ENCODE measurements around the gene ZNF181. TPM values are rescaled to one million over a fixed set of nuclear protein-coding genes. Genes with fewer than 3 reads are reported as not detected.

ZNF181 gene
- total and polyA plus RNA-seq, 2 experiments from 2014 or later, result 7.4 to 18.9 TPM

DNA sequence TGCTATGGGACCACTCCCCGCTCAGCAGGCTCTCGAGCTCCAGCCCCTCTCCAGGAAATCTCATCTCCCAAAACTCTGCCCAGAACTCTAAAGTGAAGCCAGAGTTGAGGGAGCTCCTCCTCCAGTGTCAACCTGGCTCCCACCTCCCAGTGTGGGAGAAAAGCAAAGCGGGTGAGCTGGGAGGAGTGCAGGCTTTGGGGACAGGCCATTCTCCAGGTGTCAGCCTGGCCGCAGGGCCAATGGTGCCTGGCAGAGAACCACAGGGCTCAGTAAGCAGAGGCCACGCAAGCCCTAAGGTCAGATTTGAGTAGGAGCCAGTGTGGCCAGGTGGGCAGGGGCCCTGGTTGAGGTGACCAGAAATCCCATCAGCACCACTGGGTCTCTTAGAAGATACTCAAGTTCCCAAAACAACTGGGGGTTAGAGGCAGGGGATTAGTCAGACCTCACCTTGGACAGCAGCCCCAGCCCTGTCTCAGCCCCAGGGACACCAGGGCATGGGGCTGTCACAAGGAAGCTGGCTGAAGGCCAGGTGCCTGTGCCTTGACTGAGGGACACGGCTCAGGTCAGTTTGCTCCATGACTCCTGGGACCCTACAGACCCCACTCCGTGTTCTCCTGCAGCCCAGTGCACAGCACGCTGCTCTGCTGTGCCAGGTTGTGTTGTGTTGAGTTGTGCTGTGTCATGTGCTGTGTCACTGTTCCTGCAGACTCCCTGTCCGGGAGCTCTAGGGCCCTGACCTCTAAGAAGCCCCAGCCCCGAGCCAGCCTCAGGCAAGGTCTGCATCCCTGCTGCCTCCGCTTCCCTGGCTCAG, 2.8 kb upstream of the ZNF181 start:
- H3K4me3 ChIP-seq, result no peak overlapping the region
- H2AFZ ChIP-seq, result no peak overlapping the region
- Mint-ChIP-seq H3K27me3 (ENCODE audit: insufficient read depth, low read depth, poor library complexity) (peaks cover 4% of the 10 kb centered on the region), H3K4me1 (peaks cover 11% of the 10 kb centered on the region), H3K9me3 (peaks cover 7% of the 10 kb centered on the region; the same call in 2 of the 3 replicates), H3K27ac (peak overlapping the region; percentile 52; the same call in 1 of the 2 replicates), H3K4me3 (peak overlapping the region; percentile 29; the same call in 1 of the 3 replicates), H3K36me3 (ENCODE audit: low read depth) (no peaks in the 10 kb centered on the region; the same call in 1 of the 3 replicates)
- no peaks in the 10 kb centered on the region for H3K9me2 ChIP-seq (ENCODE audit: insufficient read depth)
- H3K27ac ChIP-seq (ENCODE audit: low read depth), result no peak overlapping the region
- ATAC-seq, result no peak
- H4K20me1 ChIP-seq (replicated peaks; ENCODE audit: insufficient read depth), result no peaks in the 10 kb centered on the region
- no peaks in the 10 kb centered on the region for H3K79me2 ChIP-seq (replicated peaks; ENCODE audit: insufficient read depth)
- no peaks in the 10 kb centered on the region for H3K27me3 ChIP-seq (ENCODE audit: insufficient read depth)
- no peak overlapping the region for H3K4me2 ChIP-seq
- no peak for TF ChIP-seq STAT1 (IDR thresholded peaks at IDR 0.05; ENCODE audit: unreplicated experiment)
- TF ChIP-seq, protein P1, sequence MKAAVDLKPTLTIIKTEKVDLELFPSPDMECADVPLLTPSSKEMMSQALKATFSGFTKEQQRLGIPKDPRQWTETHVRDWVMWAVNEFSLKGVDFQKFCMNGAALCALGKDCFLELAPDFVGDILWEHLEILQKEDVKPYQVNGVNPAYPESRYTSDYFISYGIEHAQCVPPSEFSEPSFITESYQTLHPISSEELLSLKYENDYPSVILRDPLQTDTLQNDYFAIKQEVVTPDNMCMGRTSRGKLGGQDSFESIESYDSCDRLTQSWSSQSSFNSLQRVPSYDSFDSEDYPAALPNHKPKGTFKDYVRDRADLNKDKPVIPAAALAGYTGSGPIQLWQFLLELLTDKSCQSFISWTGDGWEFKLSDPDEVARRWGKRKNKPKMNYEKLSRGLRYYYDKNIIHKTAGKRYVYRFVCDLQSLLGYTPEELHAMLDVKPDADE (IDR thresholded peaks at IDR 0.05), result no peak
- TF ChIP-seq NANOG (IDR thresholded peaks at IDR 0.05; ENCODE audit: borderline replicate concordance), result no peak
- no peak for TF ChIP-seq POLR2AphosphoS5 (IDR thresholded peaks at IDR 0.05; ENCODE audit: low read depth)
- TF ChIP-seq ZNF114 (CRISPR knock-in tag; IDR thresholded peaks at IDR 0.05), result no peak
- TF ChIP-seq EZH2phosphoT487 (IDR thresholded peaks at IDR 0.05; ENCODE audit: unreplicated experiment), result no peak
- TF ChIP-seq, protein P2, sequence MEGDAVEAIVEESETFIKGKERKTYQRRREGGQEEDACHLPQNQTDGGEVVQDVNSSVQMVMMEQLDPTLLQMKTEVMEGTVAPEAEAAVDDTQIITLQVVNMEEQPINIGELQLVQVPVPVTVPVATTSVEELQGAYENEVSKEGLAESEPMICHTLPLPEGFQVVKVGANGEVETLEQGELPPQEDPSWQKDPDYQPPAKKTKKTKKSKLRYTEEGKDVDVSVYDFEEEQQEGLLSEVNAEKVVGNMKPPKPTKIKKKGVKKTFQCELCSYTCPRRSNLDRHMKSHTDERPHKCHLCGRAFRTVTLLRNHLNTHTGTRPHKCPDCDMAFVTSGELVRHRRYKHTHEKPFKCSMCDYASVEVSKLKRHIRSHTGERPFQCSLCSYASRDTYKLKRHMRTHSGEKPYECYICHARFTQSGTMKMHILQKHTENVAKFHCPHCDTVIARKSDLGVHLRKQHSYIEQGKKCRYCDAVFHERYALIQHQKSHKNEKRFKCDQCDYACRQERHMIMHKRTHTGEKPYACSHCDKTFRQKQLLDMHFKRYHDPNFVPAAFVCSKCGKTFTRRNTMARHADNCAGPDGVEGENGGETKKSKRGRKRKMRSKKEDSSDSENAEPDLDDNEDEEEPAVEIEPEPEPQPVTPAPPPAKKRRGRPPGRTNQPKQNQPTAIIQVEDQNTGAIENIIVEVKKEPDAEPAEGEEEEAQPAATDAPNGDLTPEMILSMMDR (conservative IDR thresholded peaks at IDR 0.05; ENCODE audit: low read depth in 2 of 2), result no peak
- TF ChIP-seq EZH2 (IDR thresholded peaks at IDR 0.05; ENCODE audit: low read depth, unreplicated experiment), result no peak
- TF ChIP-seq, protein P3, sequence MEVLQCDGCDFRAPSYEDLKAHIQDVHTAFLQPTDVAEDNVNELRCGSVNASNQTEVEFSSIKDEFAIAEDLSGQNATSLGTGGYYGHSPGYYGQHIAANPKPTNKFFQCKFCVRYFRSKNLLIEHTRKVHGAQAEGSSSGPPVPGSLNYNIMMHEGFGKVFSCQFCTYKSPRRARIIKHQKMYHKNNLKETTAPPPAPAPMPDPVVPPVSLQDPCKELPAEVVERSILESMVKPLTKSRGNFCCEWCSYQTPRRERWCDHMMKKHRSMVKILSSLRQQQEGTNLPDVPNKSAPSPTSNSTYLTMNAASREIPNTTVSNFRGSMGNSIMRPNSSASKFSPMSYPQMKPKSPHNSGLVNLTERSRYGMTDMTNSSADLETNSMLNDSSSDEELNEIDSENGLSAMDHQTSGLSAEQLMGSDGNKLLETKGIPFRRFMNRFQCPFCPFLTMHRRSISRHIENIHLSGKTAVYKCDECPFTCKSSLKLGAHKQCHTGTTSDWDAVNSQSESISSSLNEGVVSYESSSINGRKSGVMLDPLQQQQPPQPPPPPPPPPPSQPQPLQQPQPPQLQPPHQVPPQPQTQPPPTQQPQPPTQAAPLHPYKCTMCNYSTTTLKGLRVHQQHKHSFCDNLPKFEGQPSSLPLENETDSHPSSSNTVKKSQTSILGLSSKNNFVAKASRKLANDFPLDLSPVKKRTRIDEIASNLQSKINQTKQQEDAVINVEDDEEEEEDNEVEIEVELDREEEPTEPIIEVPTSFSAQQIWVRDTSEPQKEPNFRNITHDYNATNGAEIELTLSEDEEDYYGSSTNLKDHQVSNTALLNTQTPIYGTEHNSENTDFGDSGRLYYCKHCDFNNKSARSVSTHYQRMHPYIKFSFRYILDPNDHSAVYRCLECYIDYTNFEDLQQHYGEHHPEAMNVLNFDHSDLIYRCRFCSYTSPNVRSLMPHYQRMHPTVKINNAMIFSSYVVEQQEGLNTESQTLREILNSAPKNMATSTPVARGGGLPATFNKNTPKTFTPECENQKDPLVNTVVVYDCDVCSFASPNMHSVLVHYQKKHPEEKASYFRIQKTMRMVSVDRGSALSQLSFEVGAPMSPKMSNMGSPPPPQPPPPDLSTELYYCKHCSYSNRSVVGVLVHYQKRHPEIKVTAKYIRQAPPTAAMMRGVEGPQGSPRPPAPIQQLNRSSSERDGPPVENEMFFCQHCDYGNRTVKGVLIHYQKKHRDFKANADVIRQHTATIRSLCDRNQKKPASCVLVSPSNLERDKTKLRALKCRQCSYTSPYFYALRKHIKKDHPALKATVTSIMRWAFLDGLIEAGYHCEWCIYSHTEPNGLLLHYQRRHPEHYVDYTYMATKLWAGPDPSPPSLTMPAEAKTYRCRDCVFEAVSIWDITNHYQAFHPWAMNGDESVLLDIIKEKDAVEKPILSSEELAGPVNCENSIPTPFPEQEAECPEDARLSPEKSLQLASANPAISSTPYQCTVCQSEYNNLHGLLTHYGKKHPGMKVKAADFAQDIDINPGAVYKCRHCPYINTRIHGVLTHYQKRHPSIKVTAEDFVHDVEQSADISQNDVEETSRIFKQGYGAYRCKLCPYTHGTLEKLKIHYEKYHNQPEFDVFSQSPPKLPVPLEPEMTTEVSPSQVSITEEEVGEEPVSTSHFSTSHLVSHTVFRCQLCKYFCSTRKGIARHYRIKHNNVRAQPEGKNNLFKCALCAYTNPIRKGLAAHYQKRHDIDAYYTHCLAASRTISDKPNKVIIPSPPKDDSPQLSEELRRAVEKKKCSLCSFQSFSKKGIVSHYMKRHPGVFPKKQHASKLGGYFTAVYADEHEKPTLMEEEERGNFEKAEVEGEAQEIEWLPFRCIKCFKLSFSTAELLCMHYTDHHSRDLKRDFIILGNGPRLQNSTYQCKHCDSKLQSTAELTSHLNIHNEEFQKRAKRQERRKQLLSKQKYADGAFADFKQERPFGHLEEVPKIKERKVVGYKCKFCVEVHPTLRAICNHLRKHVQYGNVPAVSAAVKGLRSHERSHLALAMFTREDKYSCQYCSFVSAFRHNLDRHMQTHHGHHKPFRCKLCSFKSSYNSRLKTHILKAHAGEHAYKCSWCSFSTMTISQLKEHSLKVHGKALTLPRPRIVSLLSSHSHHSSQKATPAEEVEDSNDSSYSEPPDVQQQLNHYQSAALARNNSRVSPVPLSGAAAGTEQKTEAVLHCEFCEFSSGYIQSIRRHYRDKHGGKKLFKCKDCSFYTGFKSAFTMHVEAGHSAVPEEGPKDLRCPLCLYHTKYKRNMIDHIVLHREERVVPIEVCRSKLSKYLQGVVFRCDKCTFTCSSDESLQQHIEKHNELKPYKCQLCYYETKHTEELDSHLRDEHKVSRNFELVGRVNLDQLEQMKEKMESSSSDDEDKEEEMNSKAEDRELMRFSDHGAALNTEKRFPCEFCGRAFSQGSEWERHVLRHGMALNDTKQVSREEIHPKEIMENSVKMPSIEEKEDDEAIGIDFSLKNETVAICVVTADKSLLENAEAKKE (CRISPR knock-in tag; IDR thresholded peaks at IDR 0.05), result no peak
- TF ChIP-seq, protein P4, sequence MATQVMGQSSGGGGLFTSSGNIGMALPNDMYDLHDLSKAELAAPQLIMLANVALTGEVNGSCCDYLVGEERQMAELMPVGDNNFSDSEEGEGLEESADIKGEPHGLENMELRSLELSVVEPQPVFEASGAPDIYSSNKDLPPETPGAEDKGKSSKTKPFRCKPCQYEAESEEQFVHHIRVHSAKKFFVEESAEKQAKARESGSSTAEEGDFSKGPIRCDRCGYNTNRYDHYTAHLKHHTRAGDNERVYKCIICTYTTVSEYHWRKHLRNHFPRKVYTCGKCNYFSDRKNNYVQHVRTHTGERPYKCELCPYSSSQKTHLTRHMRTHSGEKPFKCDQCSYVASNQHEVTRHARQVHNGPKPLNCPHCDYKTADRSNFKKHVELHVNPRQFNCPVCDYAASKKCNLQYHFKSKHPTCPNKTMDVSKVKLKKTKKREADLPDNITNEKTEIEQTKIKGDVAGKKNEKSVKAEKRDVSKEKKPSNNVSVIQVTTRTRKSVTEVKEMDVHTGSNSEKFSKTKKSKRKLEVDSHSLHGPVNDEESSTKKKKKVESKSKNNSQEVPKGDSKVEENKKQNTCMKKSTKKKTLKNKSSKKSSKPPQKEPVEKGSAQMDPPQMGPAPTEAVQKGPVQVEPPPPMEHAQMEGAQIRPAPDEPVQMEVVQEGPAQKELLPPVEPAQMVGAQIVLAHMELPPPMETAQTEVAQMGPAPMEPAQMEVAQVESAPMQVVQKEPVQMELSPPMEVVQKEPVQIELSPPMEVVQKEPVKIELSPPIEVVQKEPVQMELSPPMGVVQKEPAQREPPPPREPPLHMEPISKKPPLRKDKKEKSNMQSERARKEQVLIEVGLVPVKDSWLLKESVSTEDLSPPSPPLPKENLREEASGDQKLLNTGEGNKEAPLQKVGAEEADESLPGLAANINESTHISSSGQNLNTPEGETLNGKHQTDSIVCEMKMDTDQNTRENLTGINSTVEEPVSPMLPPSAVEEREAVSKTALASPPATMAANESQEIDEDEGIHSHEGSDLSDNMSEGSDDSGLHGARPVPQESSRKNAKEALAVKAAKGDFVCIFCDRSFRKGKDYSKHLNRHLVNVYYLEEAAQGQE (IDR thresholded peaks at IDR 0.05; ENCODE audit: unreplicated experiment), result no peak
- TF ChIP-seq ZNF331 (CRISPR knock-in tag; IDR thresholded peaks at IDR 0.05; ENCODE audit: low read depth), result no peak
- no peak for TF ChIP-seq JUNB (IDR thresholded peaks at IDR 0.05; ENCODE audit: unreplicated experiment)
- TF ChIP-seq CREB1 (CRISPR knock-in tag; IDR thresholded peaks at IDR 0.05; ENCODE audit: low read depth), result no peak
- DNase-seq (ENCODE audit: low spot score), result no peak
- H3K36me3 ChIP-seq (ENCODE audit: insufficient read depth), result no peaks in the 10 kb centered on the region
- peaks cover 6% of the 10 kb centered on the region for H3K4me1 ChIP-seq (ENCODE audit: insufficient read depth)
- H3F3A ChIP-seq (replicated peaks; ENCODE audit: low read depth), result no peaks in the 10 kb centered on the region
